HG03571 (cell line): Measurements from ENCODE around the gene SLC35F3.

ENCODE experiments used
- ATAC-seq: cut with Tn5 transposase; IDR thresholded peaks from one replicate; pipeline ENCODE4 v1.9.1; 2021; ENCODE audit not compliant: unreplicated experiment

Gene SLC35F3

DNA sequence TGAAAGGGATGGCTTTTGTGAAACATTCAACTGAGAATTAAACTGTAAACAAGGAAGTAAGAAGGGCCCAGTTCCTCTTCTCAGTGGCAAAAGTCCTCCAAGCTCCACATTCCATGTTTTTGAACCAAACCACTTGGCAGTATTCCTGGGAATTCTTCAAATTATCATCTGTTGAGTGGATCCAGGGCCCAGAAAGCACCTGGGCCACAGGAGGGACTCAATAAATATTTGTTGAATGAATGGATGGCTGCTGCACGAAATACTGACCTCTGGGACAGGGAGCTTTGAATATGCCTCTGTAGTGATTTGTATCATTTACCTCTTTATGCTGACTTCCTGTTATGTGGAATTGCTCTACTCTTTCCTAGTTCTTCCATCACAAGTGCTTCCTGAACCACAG lies 4.7 kb downstream of the SLC35F3 start:
- ATAC-seq = no peak

DNA sequence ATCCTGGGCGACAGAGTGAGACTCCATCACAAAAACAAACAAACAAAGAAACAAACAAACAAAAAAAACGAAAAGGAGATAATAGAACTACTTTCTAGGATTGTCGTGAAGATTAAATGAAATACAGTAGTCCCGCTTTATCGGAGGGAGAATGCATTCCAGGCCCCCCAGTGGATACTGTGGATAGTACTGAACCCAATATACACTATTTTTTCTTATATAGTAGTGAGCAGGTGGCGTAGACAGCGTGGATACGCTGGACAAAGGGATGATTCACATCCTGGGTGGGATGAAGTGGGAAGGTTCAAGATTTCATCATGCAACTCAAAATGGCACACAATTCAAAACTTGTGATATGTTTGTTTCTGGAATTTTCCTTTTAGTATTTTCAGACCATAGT lies 8.0 kb downstream of the SLC35F3 start:
- no peak for ATAC-seq

DNA sequence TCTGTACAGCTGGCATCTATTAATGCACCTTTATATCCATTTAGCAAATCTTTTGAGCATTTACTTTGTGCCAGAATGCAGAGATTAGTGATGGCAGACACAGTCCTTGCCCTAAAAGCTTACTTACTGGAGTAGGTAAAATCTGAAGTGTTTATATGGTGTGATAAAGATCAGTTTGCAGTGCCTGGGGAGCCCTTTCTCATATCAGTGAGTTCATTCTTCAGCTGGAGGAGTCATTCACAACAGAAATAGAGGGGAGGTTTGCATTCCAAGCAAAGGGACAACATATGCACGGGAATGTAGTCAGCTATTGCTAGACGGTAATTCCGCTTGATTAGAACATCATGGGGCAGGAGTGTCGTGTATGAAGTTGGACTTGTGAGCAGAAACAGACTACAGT lies 8.4 kb downstream of the SLC35F3 start:
- no peak for ATAC-seq

GRCh38 chr1:233916706-233917105 lies 12.2 kb downstream of the SLC35F3 start:
- ATAC-seq = no peak

DNA sequence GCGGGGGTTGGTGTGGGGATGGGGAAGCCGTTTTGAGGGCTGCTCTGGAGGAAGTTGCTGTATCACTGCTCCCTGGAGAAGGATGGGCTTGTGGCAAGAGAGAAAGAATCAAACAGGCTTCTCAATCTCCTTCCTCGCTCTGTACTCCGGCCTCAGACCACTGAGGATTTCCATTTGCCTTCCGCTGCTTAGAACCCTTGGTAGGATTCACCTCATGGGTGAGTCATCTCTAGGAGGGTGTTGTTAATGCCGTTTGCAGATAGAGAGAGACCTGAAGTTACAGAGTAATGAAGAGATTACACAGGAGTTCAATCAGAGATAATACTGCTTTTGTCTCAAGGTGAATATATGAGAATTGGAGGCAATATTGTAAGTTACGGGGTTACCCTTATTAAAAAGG lies 15.3 kb downstream of the SLC35F3 start:
- ATAC-seq = no peak

GRCh38 chr1:233928123-233928522 lies 23.6 kb downstream of the SLC35F3 start:
- ATAC-seq = no peak

DNA sequence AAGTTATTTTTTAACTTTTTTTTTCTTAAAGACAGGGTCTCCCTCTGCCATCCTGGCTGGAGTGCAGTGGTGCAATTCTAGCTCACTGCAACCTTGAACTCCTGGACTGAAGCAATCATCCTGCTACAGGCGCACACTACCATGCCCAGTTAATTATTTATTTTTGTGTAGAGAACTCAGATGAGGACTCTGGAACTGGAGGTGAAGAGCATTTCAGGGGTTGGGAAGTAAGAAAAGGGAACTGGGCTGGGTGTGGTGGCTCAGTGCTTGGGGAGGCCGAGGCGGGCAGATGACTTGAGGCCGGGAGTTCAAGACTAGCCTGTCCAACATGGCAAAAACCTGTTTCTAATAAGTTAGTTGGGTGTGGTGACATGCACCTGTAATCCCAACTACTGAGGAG lies 28.9 kb downstream of the SLC35F3 start:
- no peak for ATAC-seq

GRCh38 chr1:233935297-233935868 lies 30.9 kb downstream of the SLC35F3 start:
- ATAC-seq = no peak

DNA sequence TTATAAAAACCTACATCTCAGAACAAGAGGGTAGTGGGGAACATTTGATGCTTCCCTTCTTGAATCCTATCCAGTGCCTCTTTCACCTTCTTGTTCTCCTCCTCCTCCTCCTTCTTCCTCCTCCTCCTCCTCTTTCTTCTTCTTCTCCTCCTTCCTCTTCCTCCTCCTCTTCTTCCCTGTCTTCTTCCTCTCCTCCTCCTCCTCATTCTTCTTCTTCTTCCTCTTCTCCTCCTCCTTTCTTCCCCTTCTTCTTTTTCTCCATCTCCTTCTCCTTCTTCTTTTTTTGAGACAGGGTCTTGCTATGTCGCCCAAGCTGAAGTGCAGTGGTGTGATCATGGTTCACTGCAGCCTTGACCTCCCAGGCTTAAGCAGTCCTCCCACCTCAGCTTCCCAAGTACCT lies 31.9 kb downstream of the SLC35F3 start:
- ATAC-seq = no peak

DNA sequence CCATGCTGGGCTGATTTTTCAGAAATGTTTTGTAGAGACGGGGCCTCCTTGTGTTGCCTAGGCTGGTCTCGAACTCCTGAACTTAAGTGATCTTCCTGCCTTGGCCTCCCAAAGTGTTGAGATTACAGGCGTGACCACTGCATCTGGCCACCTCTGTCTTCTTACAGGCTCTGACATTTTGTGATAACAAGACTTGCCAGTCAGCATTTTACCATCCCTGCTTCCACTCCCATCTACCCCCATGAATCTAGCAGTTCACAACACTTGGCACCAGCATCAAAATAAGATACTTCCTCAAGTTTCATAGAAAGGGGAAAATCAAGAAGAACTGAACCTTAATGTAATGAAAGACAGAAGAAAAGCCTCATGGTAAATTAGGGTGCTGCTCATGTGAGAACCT lies 32.4 kb downstream of the SLC35F3 start:
- ATAC-seq = no peak

DNA sequence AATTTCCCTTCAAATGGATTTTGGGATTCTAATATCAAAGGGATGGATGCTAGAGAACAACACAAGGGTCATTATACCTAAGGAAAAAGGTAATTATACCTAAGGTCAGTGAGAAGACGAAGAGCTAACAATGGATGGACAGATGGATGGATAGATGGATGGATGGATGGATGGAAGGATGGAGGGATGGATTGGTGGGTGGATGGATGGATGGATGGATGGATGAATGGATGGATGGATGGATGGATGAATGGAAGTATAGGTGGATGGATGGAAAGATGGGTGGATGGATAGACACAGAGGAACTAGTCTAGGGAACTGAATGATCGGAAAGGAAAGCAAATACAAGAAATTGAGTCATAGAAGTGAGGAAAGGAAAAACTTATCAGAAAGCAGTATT lies 34.0 kb downstream of the SLC35F3 start:
- ATAC-seq = no peak

GRCh38 chr1:233939451-233939850 lies 35.0 kb downstream of the SLC35F3 start:
- ATAC-seq = no peak

- ATAC-seq = no peak
Observed at GRCh38 chr1:233940908-233941307, 36.4 kb downstream of the SLC35F3 start.

DNA sequence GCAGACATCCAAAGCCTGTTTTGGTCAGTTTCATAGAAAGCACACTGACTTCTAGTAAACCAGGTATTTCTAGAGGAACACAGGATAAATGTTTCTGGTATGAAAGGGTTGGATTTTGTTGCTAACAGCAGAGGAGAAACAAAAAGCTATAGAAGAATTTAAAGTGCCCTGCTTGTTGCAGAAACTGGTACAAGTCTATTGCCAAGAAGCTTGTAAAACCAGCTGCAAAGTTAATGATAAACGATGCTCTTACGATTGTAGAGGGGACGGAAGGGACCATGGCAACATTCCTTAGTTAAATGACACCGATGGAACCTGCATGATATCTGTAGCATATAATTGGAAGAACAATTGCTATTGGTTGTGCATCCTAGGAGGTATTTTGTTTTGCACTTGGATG lies 40.1 kb downstream of the SLC35F3 start:
- ATAC-seq = no peak

DNA sequence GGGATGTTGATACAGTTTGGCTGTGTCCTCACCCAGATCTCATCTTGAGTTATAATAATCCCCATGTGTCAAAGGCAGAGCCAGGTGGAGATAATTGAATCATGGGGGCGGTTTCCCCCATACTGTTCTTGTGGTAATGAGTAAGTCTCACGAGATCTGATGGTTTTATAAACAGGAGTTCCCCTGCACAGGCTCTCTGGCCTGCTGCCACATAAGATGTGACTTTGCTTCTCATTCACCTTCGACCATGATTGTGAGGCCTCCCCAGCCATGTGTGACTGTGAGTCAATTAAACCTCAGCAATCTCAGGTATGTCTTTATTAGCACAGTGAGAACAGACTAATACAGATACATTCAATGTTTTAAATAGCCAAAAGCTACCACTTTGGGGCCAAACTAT lies 41.1 kb downstream of the SLC35F3 start:
- ATAC-seq = no peak

DNA sequence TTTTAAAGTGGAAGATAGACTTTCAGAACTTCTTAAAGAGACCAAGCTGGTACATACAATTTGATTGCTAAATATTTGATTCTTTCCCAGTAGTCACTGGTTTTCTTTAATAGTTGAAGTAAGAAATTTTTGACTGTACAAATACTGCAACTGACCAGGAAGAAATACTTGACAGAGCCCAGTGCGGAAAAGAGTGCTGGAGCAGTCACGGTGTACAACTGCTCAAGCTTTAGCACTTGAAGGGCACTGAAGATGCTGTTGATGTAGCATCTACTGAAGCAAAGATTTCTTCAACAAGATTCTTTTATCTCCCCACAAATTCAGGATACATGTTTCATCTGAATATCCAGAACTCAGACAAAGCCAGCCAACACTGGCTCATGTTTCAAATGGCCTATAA lies 41.5 kb downstream of the SLC35F3 start:
- ATAC-seq = no peak

DNA sequence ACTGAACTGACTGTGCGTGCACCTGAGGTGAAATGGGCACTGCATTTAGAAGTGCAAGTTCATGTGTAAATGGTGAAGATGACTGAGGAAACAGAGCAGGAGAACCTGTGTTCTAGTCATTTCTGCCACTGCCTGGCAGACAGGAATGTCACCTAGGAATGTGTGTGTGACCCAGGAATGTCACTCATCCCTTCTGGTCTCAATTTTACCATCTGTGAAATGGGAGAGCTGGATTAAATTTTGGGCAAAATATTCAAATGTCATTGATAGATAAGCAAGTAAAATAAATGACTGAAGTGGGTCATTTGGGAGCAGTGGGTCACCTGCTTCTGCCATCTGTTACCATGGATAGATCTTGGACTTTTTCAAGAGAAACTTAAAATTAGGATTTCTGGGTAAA lies 42.2 kb downstream of the SLC35F3 start:
- ATAC-seq = no peak

DNA sequence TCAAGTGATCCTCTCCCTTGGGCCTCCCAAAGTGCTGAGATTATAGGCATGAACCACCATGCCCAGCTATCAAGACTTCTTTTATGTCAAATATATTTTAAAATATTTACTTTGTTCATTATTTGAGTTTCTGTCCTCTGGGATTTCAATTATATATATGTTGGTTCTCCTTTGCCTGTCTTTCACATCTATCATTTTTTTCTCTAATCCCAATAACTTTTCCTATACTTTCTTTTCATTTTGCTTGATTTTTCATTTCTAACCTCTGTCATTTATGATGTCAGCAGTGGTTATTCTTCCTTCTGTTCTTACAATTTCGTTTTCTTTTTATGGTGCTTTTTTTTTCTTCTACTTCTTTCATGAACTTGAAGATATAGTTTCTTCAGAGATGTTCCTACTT lies 47.3 kb downstream of the SLC35F3 start:
- ATAC-seq = no peak

- ATAC-seq = no peak
Observed at GRCh38 chr1:233957691-233958090, 53.2 kb downstream of the SLC35F3 start.

DNA sequence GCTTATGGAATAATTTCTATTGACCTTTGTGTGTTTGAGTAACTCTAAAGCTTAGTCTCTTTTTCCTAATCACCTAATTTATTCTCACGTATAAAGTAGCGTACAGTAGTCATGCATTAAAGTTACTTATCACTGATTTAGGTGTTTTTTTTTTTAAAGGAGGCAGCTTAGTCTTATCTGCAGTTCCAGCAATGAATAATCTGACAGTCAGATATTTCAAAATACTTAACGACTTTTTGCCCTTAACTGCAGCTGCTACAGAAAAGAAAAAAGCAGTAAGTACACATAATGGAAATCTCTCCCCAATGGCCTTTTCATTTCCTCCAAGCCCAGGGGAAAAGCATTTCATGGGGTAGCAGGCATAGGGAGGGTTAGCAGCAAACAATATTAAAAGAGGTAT lies 54.6 kb downstream of the SLC35F3 start:
- ATAC-seq = no peak

- no peak for ATAC-seq
Observed at GRCh38 chr1:233959971-233960370, 55.5 kb downstream of the SLC35F3 start.

DNA sequence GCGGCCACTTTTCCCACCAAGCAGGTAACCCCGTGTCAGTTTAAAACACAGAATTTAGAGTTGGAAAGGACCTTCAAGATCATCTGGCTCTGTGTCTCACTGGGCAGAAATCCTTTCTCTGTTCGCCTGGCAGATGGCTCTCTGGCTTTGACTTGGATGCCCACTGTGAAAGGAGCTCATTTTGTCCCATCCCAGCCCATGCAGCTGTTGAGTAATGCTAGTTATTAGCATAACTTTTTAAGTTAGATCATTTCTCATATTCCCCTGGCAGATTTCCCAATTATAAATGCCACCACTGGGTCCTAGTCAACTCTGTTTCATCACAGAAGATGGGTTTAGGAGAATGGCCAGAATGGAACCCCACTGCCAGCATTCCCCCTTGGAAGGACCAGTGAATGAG lies 55.9 kb downstream of the SLC35F3 start:
- no peak for ATAC-seq

DNA sequence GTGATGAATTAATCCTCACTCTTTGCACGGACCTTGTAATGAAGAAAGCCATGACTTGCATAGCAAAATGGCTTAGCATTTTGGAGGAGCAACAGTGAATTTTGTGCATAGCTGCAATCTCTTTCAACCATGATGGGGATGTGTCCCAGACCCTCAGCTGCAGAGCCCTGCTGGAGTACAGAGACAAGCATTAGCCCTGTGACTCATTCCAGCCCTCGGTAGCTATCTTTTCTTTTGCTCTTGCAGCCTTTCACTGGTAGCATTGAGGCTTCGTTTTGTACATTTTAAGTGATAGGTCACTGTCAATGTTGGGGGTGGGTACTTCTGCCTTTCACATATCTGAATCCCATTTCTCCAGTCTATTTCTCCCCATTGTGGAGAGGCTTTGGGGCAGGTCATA lies 58.4 kb downstream of the SLC35F3 start:
- ATAC-seq = no peak

GRCh38 chr1:233965856-233966255 lies 61.4 kb downstream of the SLC35F3 start:
- no peak for ATAC-seq
